GM12874 (cell line): ENCODE measurements around the gene COX8A.

Experiments used
- CTCF ChIP-seq: IDR thresholded peaks from 2 replicates; pipeline ENCODE4 v1.5.1; 2011; ENCODE audit warnings: low read depth, mild to moderate bottlenecking, control low read depth, low read length, moderate library complexity; ENCODE audit not compliant: insufficient read depth

The COX8A gene

DNA sequence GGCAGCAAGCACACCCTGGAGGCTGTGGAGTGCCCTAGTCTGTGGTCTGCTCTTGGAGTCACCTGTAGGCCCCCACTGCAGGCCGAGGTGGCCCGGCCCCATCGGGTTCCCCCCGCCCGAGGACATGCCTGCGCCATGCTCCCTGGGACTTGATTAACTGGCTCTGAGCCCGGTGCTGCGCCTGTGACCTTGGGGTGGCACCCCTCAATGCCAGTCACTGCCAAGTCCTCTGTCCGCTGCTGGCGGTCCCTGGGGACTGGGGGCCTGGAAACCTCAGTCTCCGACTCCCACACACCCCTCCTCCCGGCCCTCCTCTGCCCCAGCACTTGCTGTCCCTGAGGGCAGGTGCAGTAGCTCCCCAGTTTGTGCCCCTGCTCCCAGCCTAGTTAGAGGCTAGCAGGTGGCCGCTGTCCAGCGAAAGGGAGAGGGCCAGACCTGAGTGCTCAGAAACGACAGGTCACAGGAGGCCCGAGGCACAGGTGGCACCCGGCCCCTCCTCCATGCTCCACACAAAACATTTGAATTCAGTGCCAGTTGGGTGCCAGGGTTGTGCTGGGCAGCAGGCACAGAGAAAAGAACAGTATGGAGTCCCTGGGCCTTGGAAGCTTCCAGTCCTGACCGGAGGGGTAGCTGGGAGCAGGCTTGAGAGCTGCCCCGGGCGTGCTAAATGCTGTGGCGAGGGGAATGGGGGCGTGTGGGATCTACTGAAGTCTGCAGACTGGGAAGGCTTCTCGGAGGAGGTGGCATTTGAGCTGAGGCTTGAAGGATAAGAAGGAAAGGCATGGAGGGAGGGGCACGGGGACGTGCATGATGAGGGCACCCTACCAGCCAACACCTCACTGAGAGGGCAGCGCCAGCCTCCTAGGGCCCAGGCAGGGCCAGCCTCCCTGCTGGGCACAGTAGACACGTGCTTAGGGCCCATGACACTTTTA is 45.0 kb downstream of the COX8A start:
- TF ChIP-seq CTCF = no peak

DNA sequence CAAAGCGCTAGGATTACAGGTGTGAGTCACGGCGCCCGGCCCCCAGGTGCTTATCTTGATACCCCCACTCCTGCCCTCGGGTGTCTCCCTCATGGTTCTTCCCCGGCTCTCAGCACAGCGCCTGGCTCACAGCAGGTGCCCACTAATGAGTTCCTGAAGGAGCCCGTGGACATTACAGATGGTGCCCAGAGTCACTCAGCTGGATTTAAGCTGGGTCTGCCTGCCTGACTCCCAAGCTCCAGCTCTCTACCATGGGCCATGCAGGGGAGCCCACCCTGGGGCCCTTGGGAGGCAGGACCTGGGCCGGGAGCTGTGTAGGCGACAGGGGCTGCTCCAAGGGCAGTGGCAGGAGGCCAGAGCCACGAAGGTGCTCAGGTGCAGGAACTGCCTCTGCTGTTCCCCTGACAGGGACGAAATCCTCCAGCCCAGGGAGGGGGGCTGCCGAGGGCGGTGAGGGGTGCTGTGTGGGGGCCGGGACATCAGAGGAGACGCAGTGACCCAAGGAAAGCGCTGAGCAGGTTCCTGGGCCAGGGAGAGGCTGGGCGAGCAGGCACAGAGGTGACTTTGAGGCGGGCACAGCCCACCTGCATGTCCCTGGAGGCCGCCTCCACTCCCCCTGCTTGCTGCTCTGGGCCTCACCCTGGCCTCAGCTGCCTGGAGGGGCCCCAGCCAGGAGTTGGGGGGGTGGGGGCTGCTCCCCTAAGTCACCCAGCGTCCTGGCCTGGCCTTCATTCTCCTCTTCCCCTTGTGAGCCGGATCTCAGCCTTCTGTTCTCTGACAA is 46.7 kb downstream of the COX8A start:
- TF ChIP-seq CTCF = no peak

DNA sequence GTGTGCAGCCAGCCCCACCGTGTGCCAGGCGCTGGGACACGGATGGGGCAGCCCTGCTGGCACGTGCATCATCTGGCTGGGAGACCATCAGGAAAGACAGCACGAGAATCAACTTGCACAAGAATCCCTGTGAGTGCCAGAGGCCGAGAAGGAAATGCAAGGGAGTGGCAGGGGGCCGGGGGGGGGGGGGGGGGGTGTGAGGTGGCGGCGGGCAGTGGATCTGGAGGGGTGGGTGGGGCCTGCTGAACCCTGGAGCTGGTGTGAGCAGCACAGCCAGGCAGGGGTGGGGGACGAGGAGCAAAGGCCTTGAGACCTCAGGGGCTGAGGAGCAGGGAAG is 47.3 kb downstream of the COX8A start:
- TF ChIP-seq CTCF = no peak

GRCh38 chr11:64022125-64022784 is 47.8 kb downstream of the COX8A start:
- TF ChIP-seq CTCF = no peak

GRCh38 chr11:64023712-64024710 is 49.6 kb downstream of the COX8A start:
- no peak for TF ChIP-seq CTCF

GRCh38 chr11:64025205-64025604 is 50.8 kb downstream of the COX8A start:
- TF ChIP-seq CTCF = no peak
